B cell (primary cell): ENCODE measurements around the gene TLE6. TPM values are rescaled to one million over a fixed set of nuclear protein-coding genes. Genes with fewer than 3 reads are reported as not detected.

Source experiments
- ATAC-seq: fragments of 200-7000 bp; cut with Tn5 transposase; one replicate; pipeline ENCODE4 v1.10.0; 2021; ENCODE audit warnings: low read depth, mild to moderate bottlenecking, moderate number of reproducible peaks, moderate library complexity
- CTCF ChIA-PET: fragments of 350-600 bp; sonication (Branson Sonifier 250); formaldehyde crosslinking; loops from one replicate; lab custom pipeline; 2021; ENCODE audit warnings: antibody characterized with exemption, inconsistent platforms; lab: Charles Lee
- POLR2A ChIA-PET: fragments of 350-600 bp; sonication (Branson Sonifier 250); formaldehyde crosslinking; loops from one replicate; lab custom pipeline; 2021; ENCODE audit warnings: antibody characterized with exemption; lab: Charles Lee
- DNase-seq: peaks from one replicate; pipeline ENCODE4 v3.0.0; 2013
- H2AFZ ChIP-seq: 2 replicates; pipeline ENCODE4 v1.6.1; 2012; ENCODE audit warnings: mild to moderate bottlenecking, low read depth, low read length; ENCODE audit not compliant: insufficient read depth, poor library complexity, severe bottlenecking
- H3K27ac ChIP-seq, 2 donors: 1 replicate in 1 of 2; 2 replicates in 1 of 2; pipeline ENCODE4 v1.5.1; 2012 to 2013; ENCODE audit warnings: low read length in 2 of 2, mild to moderate bottlenecking in 2 of 2, moderate library complexity in 1 of 2
- H3K27me3 ChIP-seq, 4 experiments: fragments of 200-600 bp in 1 of 4; sonication (generic) in 1 of 4; replicated peaks in 1 of 4; 1 replicate in 2 of 4; 2 replicates in 2 of 4; pipeline versions ENCODE4 v1.6.1 to v1.7.0; 2013 to 2016; ENCODE audit warnings: low read length in 3 of 4, mild to moderate bottlenecking in 2 of 4, mixed read lengths in 1 of 4, moderate library complexity in 1 of 4; ENCODE audit not compliant: insufficient read depth in 4 of 4, control insufficient read depth in 3 of 4; ENCODE audit errors: control extremely low read depth in 1 of 4
- H3K36me3 ChIP-seq, 2 experiments: replicated peaks in 1 of 2; 1 replicate in 1 of 2; 2 replicates in 1 of 2; pipeline versions ENCODE4 v1.6.1 to v1.7.1; 2013; ENCODE audit warnings: low read length in 1 of 2; ENCODE audit not compliant: insufficient read depth in 2 of 2, control insufficient read depth in 1 of 2; ENCODE audit errors: control extremely low read depth in 1 of 2, extremely low read depth in 1 of 2
- H3K4me1 ChIP-seq, 2 donors: fragments of 200-600 bp in 1 of 2; sonication (generic) in 1 of 2; 1 replicate in 1 of 2; 2 replicates in 1 of 2; pipeline versions ENCODE4 v1.5.1 to v1.6.1; 2013 to 2017; ENCODE audit warnings: low read length in 2 of 2; ENCODE audit not compliant: control insufficient read depth in 2 of 2, insufficient read depth in 2 of 2
- H3K4me2 ChIP-seq: replicated peaks from 2 replicates; pipeline ENCODE3; 2012; ENCODE audit warnings: mild to moderate bottlenecking, low read depth, low read length; ENCODE audit not compliant: poor library complexity, severe bottlenecking
- H3K4me3 ChIP-seq, 5 experiments: fragments of 200-600 bp in 1 of 5; sonication (generic) in 1 of 5; 1 replicate in 3 of 5; 2 replicates in 2 of 5; pipeline versions ENCODE4 v1.5.1 to v1.7.0; 2011 to 2016; ENCODE audit warnings: low read length in 4 of 5, mild to moderate bottlenecking in 4 of 5, low read depth in 2 of 5, control low read depth in 1 of 5, moderate library complexity in 1 of 5; ENCODE audit not compliant: insufficient read depth in 1 of 5; ENCODE audit errors: control extremely low read depth in 1 of 5, extremely low read depth in 1 of 5
- H3K79me2 ChIP-seq: fragments of 200-600 bp; sonication (generic); one replicate; pipeline ENCODE4 v1.6.0; 2016; ENCODE audit warnings: low read length; ENCODE audit not compliant: control insufficient read depth, insufficient read depth
- H3K9ac ChIP-seq: fragments of 200-600 bp; sonication (generic); 2 replicates; pipeline ENCODE4 v1.6.1; 2017; ENCODE audit warnings: mild to moderate bottlenecking, low read length, moderate library complexity
- H3K9me3 ChIP-seq, 3 donors: one replicate each; pipeline versions ENCODE4 v1.6.1 to v1.7.1; 2013; ENCODE audit warnings: low read length in 2 of 3; ENCODE audit not compliant: control insufficient read depth in 2 of 3, insufficient read depth in 1 of 3; ENCODE audit errors: control extremely low read depth in 1 of 3
- H4K20me1 ChIP-seq: 2 replicates; pipeline ENCODE4 v1.6.0; 2012; ENCODE audit warnings: mild to moderate bottlenecking, low read length; ENCODE audit not compliant: insufficient read depth, control insufficient read depth, poor library complexity, severe bottlenecking
- H3K27ac Mint-ChIP-seq: one replicate; pipeline ENCODE4 v1.8.0; 2021; ENCODE audit warnings: mixed read lengths
- H3K27me3 Mint-ChIP-seq: one replicate; pipeline ENCODE4 v1.8.0; 2021; ENCODE audit warnings: mixed read lengths
- H3K4me1 Mint-ChIP-seq: one replicate; pipeline ENCODE4 v1.8.0; 2021; ENCODE audit warnings: mixed read lengths
- H3K4me3 Mint-ChIP-seq: one replicate; pipeline ENCODE4 v1.8.0; 2021; ENCODE audit warnings: mixed read lengths
- H3K9me3 Mint-ChIP-seq: one replicate; pipeline ENCODE4 v1.8.0; 2022; ENCODE audit warnings: mixed read lengths; ENCODE audit not compliant: insufficient read depth
- EZH2 ChIP-seq: IDR thresholded peaks from 2 replicates; pipeline ENCODE4 v1.6.1; 2012; ENCODE audit warnings: borderline replicate concordance, low read depth, mild to moderate bottlenecking, moderate library complexity, low read length; ENCODE audit not compliant: insufficient read depth, poor library complexity, severe bottlenecking
- WGBS: methylation state at CpG from one replicate; pipeline ENCODE4 v1.1.5; 2013; ENCODE audit warnings: missing lambda C conversion rate; ENCODE audit not compliant: insufficient coverage; 5-methylcytosine and 5-hydroxymethylcytosine counted together
- intact Hi-C: fragments of 100-400 bp; cut with micrococcal nuclease; formaldehyde crosslinking; loops from one replicate; pipeline ENCODE4 v1.10.0; 2022
- polyA plus RNA-seq: library from polyadenylated mRNA; depleted of rRNA; stranded (reverse); fragments of >200 nt; gene quantifications from 2 replicates; pipeline ENCODE4 v1.2.3, GENCODE V29; 2012
- total RNA-seq, 2 donors: library from RNA; stranded (reverse); fragments of 120-200 nt in 1 of 2; gene quantifications; 1 replicate in 1 of 2; 2 replicates in 1 of 2; pipeline versions ENCODE4 v1.2.3 to v1.2.4, GENCODE V29; 2013 to 2022
- TF ChIP-seq, protein P1 (sequence below): fragments of 200-600 bp; IDR thresholded peaks from one replicate; pipeline ENCODE4 v1.8.0; 2022; ENCODE audit warnings: antibody characterized with exemption, mild to moderate bottlenecking

TLE6 gene
- total and polyA plus RNA-seq, 2 donors (not counting 1 experiment from before 2014, with no cell fraction given): 1.5 to 3.0 TPM

DNA sequence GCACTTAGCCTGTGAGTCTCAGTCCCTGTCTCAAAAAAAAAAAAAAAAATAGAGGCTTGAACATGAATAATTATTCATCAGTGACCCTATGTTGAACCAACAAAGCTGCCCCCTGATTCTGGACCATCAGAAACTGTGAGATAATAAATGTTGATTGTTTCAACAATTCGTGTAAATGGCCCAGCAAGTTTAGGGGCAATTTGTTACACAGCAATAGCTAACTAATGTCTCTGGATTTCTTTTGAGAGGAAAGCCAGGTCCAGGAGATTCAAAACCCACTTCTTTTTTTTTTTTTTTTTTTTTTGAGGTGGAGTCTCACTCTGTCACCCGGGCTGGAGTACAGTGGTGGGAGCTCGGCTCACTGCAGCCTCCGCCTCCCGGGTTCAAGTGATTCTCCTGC lies 12.5 kb upstream of the TLE6 start:
- DNase-seq (no peak), ATAC-seq (no peak)
- Histone ChIP-seq H4K20me1 (no peaks in the 10 kb centered on the region), H3K27me3 (peaks cover 0 to 4% (median 0%) of the 10 kb centered on the region in 4 experiments), H3K9me3 (peaks cover 0 to 34% (median 0%) of the 10 kb centered on the region in 3 donors), H3K4me3 (no peak overlapping the region), H3K36me3 (no peaks in the 10 kb centered on the region), H3K4me1 (peaks cover 35 to 43% of the 10 kb centered on the region in 2 donors), H3K27ac (no peak overlapping the region), H3K79me2 (no peaks in the 10 kb centered on the region), H3K9ac (no peak overlapping the region), H2AFZ (no peak overlapping the region), H3K4me2 (no peak overlapping the region)
- CTCF ChIA-PET: interaction anchor here (0.7 to 15.0 kb wide), 8 partner anchors 11 to 219 kb away, joined by 3 to 281 read pairs (median 8); no protein-coding TSS in a partner anchor
- Mint-ChIP-seq H3K27me3 (no peaks in the 10 kb centered on the region), H3K4me1 (peaks cover 31% of the 10 kb centered on the region), H3K27ac (no peak overlapping the region), H3K4me3 (no peak overlapping the region), H3K9me3 (no peaks in the 10 kb centered on the region)
- POLR2A ChIA-PET: interaction anchor here (0.5 kb wide), 1 partner anchor 89 kb away, joined by 3 read pairs; no protein-coding TSS in a partner anchor
- WGBS: 91% methylated on average over 4 of the region's 5 CpGs
- intact Hi-C loops: loop anchor here (10.0 kb wide), 1 partner anchor 110 kb away; no protein-coding TSS in a partner anchor
- TF ChIP-seq, protein P1, sequence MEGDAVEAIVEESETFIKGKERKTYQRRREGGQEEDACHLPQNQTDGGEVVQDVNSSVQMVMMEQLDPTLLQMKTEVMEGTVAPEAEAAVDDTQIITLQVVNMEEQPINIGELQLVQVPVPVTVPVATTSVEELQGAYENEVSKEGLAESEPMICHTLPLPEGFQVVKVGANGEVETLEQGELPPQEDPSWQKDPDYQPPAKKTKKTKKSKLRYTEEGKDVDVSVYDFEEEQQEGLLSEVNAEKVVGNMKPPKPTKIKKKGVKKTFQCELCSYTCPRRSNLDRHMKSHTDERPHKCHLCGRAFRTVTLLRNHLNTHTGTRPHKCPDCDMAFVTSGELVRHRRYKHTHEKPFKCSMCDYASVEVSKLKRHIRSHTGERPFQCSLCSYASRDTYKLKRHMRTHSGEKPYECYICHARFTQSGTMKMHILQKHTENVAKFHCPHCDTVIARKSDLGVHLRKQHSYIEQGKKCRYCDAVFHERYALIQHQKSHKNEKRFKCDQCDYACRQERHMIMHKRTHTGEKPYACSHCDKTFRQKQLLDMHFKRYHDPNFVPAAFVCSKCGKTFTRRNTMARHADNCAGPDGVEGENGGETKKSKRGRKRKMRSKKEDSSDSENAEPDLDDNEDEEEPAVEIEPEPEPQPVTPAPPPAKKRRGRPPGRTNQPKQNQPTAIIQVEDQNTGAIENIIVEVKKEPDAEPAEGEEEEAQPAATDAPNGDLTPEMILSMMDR: no peak
- no peak for TF ChIP-seq EZH2

DNA sequence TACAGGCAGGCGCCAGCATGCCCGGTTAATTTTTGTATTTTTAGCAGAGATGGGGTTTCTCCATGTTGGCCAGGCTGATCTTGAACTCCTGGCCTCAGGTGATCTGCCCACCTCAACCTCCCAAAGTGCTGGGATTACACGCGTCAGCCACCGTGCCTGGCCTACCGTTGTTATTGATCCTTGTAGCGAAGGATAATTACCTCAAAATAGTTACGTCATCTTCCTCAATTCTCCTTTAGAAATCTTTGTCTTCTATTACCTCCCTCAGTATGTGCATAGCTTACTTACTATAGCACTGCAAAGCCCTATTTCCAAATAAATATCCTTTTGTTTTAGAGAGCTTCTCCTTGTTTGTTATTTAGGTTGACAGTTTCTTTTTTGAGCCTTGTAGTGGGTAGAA lies 9.4 kb upstream of the TLE6 start:
- no peak for TF ChIP-seq EZH2
- TF ChIP-seq, protein P1: no peak
- POLR2A ChIA-PET: interaction anchor here (1.2 kb wide), 1 partner anchor 67 kb away, joined by 5 read pairs; no protein-coding TSS in a partner anchor
- Histone ChIP-seq H3K27ac (no peak overlapping the region), H3K4me1 (peaks cover 36 to 44% of the 10 kb centered on the region in 2 donors), H3K4me3 (no peak overlapping the region), H3K4me2 (no peak overlapping the region), H3K9me3 (peaks cover 0 to 34% (median 0%) of the 10 kb centered on the region in 3 donors), H3K9ac (no peak overlapping the region), H3K36me3 (no peaks in the 10 kb centered on the region), H4K20me1 (no peaks in the 10 kb centered on the region), H2AFZ (no peak overlapping the region), H3K79me2 (no peaks in the 10 kb centered on the region), H3K27me3 (peaks cover 0 to 4% (median 0%) of the 10 kb centered on the region in 4 experiments)
- Mint-ChIP-seq H3K4me3 (peak overlapping the region; percentile 29), H3K4me1 (peaks cover 30% of the 10 kb centered on the region), H3K27ac (peak overlapping the region; percentile 71), H3K27me3 (no peaks in the 10 kb centered on the region), H3K9me3 (no peaks in the 10 kb centered on the region)
- intact Hi-C loops: loop anchor here (10.0 kb wide), 1 partner anchor 107 kb away; no protein-coding TSS in a partner anchor
- WGBS: 100% methylated on average over 4 of the region's 8 CpGs
- ATAC-seq (no peak), DNase-seq (no peak)
- CTCF ChIA-PET: interaction anchor here (0.6 to 15.0 kb wide), 5 partner anchors 9 to 263 kb away, joined by 3 to 281 read pairs (median 5); partner anchors contain the start of gene TLE6
